DND-41 (cell line): ENCODE data around the gene EMB.
A peak's percentile ranks its signal among the peaks of the same experiment; 100 is the strongest.
"Not testable (repeated sequence)": the region's sequence is repeated elsewhere in the genome, so short reads cannot be mapped to it uniquely, and the experiment has no call there.

Experiments
- ATAC-seq: fragments of 200-7000 bp; cut with Tn5 transposase; 3 replicates; pipeline ENCODE4 v1.9.1; 2021; ENCODE audit warnings: low read depth; ENCODE audit not compliant: insufficient read depth
- DNase-seq: peaks from one replicate; pipeline ENCODE4 v3.0.0-alpha.2; 2020
- H2AFZ ChIP-seq: 2 replicates; pipeline ENCODE4 v1.6.0; 2012; ENCODE audit warnings: low read depth, low read length
- H3K27ac ChIP-seq: 2 replicates; pipeline ENCODE4 v1.5.1; 2012; ENCODE audit warnings: low read length, inconsistent platforms
- H3K27me3 ChIP-seq: fragments of 200-600 bp; sonication (generic); 2 replicates; pipeline ENCODE4 v1.6.0; 2012; ENCODE audit warnings: low read length, mild to moderate bottlenecking, inconsistent platforms; ENCODE audit not compliant: insufficient read depth, poor library complexity
- H3K36me3 ChIP-seq: 2 replicates; pipeline ENCODE4 v1.5.1; 2012; ENCODE audit warnings: low read length, inconsistent platforms; ENCODE audit not compliant: insufficient read depth
- H3K4me1 ChIP-seq: 2 replicates; pipeline ENCODE4 v1.5.1; 2012; ENCODE audit warnings: mild to moderate bottlenecking, low read length; ENCODE audit not compliant: insufficient read depth
- H3K4me2 ChIP-seq: 2 replicates; pipeline ENCODE4 v1.6.0; 2012; ENCODE audit warnings: mild to moderate bottlenecking, moderate library complexity, low read length, inconsistent platforms; ENCODE audit not compliant: insufficient read depth
- H3K4me3 ChIP-seq, 2 experiments: fragments of 200-600 bp in 1 of 2; shearing (Covaris generic) in 1 of 2; 2 replicates each; pipeline ENCODE4 v1.5.1; 2012 to 2016; ENCODE audit warnings: inconsistent platforms in 2 of 2, low read length in 2 of 2, mild to moderate bottlenecking in 2 of 2, low read depth in 1 of 2, moderate library complexity in 1 of 2
- H3K79me2 ChIP-seq: 2 replicates; pipeline ENCODE4 v1.6.0; 2012; ENCODE audit warnings: low read length, inconsistent platforms; ENCODE audit not compliant: insufficient read depth
- H3K9ac ChIP-seq: 2 replicates; pipeline ENCODE4 v1.6.0; 2012; ENCODE audit warnings: low read depth, mild to moderate bottlenecking, inconsistent platforms, low read length, moderate library complexity
- H3K9me3 ChIP-seq: 2 replicates; pipeline ENCODE4 v1.5.1; 2012; ENCODE audit warnings: low read length, moderate library complexity, mild to moderate bottlenecking, inconsistent platforms; ENCODE audit not compliant: insufficient read depth, severe bottlenecking
- H4K20me1 ChIP-seq: 2 replicates; pipeline ENCODE4 v1.6.0; 2012; ENCODE audit warnings: low read length; ENCODE audit not compliant: insufficient read depth
- EZH2 ChIP-seq: IDR thresholded peaks from 3 replicates; pipeline ENCODE4 v1.6.1; 2012; ENCODE audit warnings: borderline replicate concordance, low read depth, mild to moderate bottlenecking, moderate library complexity, low read length, inconsistent platforms; ENCODE audit not compliant: severe bottlenecking
- TF ChIP-seq, protein P1 (sequence below): IDR thresholded peaks from 2 replicates; pipeline ENCODE4 v1.5.1; 2012; ENCODE audit warnings: borderline replicate concordance, low read length, moderate library complexity, mild to moderate bottlenecking; ENCODE audit not compliant: poor library complexity, severe bottlenecking; ENCODE audit errors: extremely low read depth

EMB gene

DNA sequence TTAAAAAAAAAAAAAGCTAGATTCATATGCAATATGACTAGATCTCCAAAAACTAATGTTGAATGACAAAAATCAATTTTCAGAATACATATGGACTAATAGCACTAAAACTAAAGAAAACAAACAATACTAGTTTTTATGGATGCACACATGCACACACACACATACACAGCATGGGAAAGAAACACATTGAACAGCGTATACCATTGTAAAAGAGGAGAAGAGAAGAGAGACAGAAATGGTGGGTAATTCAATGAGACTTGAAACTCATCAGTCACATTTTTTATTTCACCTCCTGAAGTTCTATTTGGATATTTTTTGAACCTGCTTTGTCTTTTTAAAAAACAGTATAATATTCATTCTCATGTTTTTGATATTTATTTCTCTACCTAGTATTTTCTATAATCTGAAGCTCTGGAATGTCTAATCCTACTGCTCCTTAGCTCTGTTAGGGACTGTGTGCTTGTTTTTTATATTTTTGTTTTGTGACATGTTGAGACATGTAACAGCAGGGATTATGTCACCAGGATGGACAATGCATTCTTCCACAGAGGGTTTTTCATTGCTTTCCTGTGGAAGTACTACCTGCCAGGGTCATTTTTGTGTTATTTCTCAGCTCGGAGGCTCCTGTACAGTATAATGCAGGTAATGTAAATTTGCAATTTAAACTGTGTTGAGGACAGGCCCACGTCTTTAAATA lies 17.8 kb downstream of the EMB start:
- DNase-seq, H3K9me3 ChIP-seq, H3K4me3 ChIP-seq, H3K9ac ChIP-seq, H2AFZ ChIP-seq, H4K20me1 ChIP-seq, H3K27me3 ChIP-seq, H3K4me2 ChIP-seq, ATAC-seq: not testable (repeated sequence)
- Histone ChIP-seq H3K4me1 (peaks cover 12% of the 10 kb centered on the region), H3K36me3 (peaks cover 50% of the 10 kb centered on the region), H3K27ac (peak overlapping the region; percentile 21; the same call in 1 of the 2 replicates), H3K79me2 (peaks cover 89% of the 10 kb centered on the region)

DNA sequence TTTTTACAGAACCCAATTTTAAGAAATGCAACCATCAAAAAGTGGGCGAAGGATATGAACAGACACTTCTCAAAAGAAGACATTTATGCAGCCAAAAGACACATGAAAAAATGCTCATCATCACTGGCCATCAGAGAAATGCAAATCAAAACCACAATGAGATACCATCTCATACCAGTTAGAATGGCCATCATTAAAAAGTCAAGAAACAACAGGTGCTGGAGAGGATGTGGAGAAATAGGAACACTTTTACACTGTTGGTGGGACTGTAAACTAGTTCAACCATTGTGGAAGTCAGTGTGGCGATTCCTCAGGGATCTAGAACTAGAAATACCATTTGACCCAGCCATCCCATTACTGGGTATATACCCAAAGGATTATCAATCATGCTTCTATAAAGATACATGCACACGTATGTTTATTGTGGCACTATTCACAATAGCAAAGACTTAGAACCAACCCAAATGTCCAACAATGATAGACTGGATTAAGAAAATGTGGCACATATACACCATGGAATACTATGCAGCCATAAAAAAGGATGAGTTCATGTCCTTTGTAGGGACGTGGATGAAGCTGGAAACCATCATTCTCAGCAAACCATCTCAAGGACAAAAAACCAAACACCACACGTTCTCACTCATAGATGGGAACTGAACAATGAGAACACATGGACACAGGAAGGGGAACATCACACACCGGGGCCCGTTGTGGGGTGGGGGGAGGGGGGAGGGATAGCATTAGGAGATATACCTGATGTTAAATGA lies 19.7 kb downstream of the EMB start:
- peaks cover 91% of the 10 kb centered on the region for H3K79me2 ChIP-seq
- not testable (repeated sequence) for H3K27ac ChIP-seq

DNA sequence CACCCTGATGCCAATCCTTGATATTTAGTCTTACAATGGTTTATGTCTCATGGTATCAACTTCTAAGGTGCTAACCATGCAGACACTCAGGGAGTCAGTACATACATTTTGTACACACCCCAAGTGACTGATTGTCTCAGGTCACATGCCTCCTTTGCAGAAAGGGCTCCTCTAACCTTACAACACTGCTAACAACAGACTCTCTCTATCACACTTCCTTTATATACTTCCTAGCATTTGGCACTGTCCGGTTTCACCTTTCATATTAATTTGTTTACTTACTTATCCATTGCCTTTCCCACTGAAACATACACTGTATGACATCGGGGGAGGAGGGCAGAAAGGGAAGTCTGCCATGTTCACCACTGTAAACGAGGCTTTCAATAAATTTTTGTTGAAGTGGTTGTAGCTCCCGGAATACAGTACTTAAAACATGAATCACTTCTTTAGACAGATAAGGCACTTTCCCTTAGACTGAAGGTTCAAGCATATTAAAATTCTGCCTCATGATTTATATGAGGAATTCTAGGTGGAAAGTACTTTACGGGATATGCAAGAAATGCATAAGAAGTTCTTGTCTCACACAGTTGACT lies 20.6 kb downstream of the EMB start:
- no peak overlapping the region for H3K9ac ChIP-seq
- H3K27ac ChIP-seq, result peak overlapping the region; percentile 29
- peaks cover 5% of the 10 kb centered on the region; the same call in 1 of the 2 replicates for H4K20me1 ChIP-seq
- no peak overlapping the region for H2AFZ ChIP-seq
- no peak overlapping the region for H3K4me3 ChIP-seq
- H3K79me2 ChIP-seq, result peaks cover 86% of the 10 kb centered on the region
- no peaks in the 10 kb centered on the region for H3K9me3 ChIP-seq
- DNase-seq (no peak), ATAC-seq (no peak)
- H3K36me3 ChIP-seq, result peaks cover 27% of the 10 kb centered on the region
- no peaks in the 10 kb centered on the region for H3K27me3 ChIP-seq
- peaks cover 40% of the 10 kb centered on the region for H3K4me1 ChIP-seq
- TF ChIP-seq EZH2, result no peak
- TF ChIP-seq, protein P1, sequence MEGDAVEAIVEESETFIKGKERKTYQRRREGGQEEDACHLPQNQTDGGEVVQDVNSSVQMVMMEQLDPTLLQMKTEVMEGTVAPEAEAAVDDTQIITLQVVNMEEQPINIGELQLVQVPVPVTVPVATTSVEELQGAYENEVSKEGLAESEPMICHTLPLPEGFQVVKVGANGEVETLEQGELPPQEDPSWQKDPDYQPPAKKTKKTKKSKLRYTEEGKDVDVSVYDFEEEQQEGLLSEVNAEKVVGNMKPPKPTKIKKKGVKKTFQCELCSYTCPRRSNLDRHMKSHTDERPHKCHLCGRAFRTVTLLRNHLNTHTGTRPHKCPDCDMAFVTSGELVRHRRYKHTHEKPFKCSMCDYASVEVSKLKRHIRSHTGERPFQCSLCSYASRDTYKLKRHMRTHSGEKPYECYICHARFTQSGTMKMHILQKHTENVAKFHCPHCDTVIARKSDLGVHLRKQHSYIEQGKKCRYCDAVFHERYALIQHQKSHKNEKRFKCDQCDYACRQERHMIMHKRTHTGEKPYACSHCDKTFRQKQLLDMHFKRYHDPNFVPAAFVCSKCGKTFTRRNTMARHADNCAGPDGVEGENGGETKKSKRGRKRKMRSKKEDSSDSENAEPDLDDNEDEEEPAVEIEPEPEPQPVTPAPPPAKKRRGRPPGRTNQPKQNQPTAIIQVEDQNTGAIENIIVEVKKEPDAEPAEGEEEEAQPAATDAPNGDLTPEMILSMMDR, result no peak
- H3K4me2 ChIP-seq, result no peak overlapping the region

More for the DNA sequence above, 19.7 kb downstream of the EMB start:
- not testable (repeated sequence) for H3K9ac ChIP-seq, H4K20me1 ChIP-seq, H3K9me3 ChIP-seq, H2AFZ ChIP-seq, ATAC-seq, DNase-seq, H3K27me3 ChIP-seq, H3K4me2 ChIP-seq, H3K4me3 ChIP-seq
- Histone ChIP-seq H3K4me1 (peaks cover 30% of the 10 kb centered on the region), H3K36me3 (peaks cover 35% of the 10 kb centered on the region)

DNA sequence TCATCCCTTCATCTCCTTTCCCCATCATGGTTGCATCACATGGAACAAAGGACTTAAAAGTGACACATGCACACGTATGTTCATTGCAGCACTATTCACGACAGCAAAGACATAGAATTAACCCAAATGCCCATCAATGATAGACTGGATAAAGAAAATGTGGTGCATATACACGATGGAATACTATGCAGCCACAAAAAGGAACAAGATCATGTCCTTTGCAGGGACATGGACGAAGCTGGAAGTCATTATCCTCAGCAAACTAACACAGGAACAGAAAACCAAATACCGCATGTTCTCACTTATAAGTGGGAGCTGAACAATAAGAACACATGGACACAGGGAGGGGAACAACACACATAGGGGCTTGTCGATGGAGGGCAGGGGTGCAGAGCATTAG lies 21.4 kb downstream of the EMB start:
- peaks cover 20% of the 10 kb centered on the region for H3K36me3 ChIP-seq
- not testable (repeated sequence) for H3K4me3 ChIP-seq, H3K4me2 ChIP-seq, H4K20me1 ChIP-seq, ATAC-seq, H3K9ac ChIP-seq, H3K27ac ChIP-seq, H3K9me3 ChIP-seq, DNase-seq, H2AFZ ChIP-seq, H3K27me3 ChIP-seq
- H3K79me2 ChIP-seq, result peaks cover 86% of the 10 kb centered on the region
- peaks cover 44% of the 10 kb centered on the region for H3K4me1 ChIP-seq

DNA sequence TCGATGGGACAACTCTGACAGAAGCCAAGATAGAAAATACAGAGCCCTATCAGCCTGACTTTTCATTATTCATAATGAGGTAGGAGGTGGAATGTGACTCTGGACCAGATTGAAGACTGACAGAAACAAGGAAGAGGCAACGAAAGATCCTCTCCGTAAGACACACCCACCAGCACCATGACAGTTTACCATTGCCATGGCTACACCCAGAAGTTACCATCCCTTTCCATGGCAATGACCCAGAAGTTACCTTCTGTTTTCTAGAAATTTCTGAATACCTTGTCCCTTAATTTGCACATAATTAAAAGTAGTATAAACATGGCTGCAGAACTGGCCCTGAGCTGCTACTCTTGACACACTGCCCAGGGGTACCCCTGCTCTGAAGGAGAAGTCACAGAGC lies 24.5 kb downstream of the EMB start:
- H3K4me3 ChIP-seq, H2AFZ ChIP-seq, H4K20me1 ChIP-seq, DNase-seq, H3K27me3 ChIP-seq, H3K9me3 ChIP-seq, ATAC-seq: not testable (repeated sequence)
- peaks cover 41% of the 10 kb centered on the region for H3K4me1 ChIP-seq
- H3K79me2 ChIP-seq, result peaks cover 89% of the 10 kb centered on the region
- peak overlapping the region; percentile 9; the same call in 1 of the 2 replicates for H3K9ac ChIP-seq
- H3K27ac ChIP-seq, result peak overlapping the region; percentile 68
- H3K36me3 ChIP-seq, result peaks cover 18% of the 10 kb centered on the region; the same call in 1 of the 2 replicates
- H3K4me2 ChIP-seq, result peak overlapping the region; percentile 45
